Activated CD4-positive, alpha-beta T cell treated with anti-CD3 and anti-CD28 coated beads, Interleukin-2, amount 10 ng/mL, durations not matched to agents 24 days and 14 days (primary cell): ENCODE measurements around the gene KIAA0753. TPM values are rescaled to one million over a fixed set of nuclear protein-coding genes. Genes with fewer than 3 reads are reported as not detected.

ENCODE experiments used
- DNase-seq: peaks from one replicate; pipeline ENCODE4 v3.0.0; 2022
- H3K27ac Mint-ChIP-seq: one replicate; pipeline ENCODE4 v1.8.0; 2022; ENCODE audit warnings: mild to moderate bottlenecking, mixed read lengths
- H3K27me3 Mint-ChIP-seq: one replicate; pipeline ENCODE4 v1.8.0; 2022; ENCODE audit warnings: mixed read lengths
- H3K36me3 Mint-ChIP-seq: one replicate; pipeline ENCODE4 v1.8.0; 2022; ENCODE audit warnings: low read depth, mild to moderate bottlenecking, mixed read lengths
- H3K4me1 Mint-ChIP-seq: one replicate; pipeline ENCODE4 v1.8.0; 2021; ENCODE audit warnings: mixed read lengths
- H3K4me3 Mint-ChIP-seq: one replicate; pipeline ENCODE4 v1.8.0; 2022; ENCODE audit warnings: mild to moderate bottlenecking, moderate library complexity, mixed read lengths
- H3K9me3 Mint-ChIP-seq: one replicate; pipeline ENCODE4 v1.8.0; 2021; ENCODE audit warnings: mixed read lengths
- intact Hi-C: fragments of 100-400 bp; cut with micrococcal nuclease; formaldehyde crosslinking; loops from one replicate; pipeline ENCODE4 v1.15.1; 2023
- total RNA-seq: library from RNA; stranded (reverse); gene quantifications from 2 replicates; pipeline ENCODE4 v1.2.3, GENCODE V29; 2022

KIAA0753 gene
- total RNA-seq, 1 donor from 2014 or later: 23.9 TPM

DNA sequence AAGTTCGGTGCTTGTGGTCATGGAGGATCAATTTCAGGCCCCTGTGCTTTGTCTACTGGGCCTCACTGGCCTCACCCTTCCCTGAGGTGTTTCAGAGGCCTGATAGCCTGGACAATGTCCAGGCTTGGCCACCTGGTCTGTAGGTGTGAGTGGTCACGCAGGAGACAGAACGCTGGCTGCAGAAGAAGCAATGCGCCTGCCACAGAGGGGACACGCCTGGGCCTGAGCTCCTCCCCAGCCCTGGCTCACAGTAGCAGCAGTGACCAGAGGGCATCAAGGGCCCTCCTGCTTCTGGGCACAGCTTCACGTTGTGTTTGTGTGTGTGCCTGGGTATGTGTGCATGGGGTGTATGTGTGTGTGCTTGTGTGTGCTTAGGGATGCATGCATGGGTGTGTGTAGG, 82.2 kb downstream of the KIAA0753 start:
- intact Hi-C loops: no loop called here
- peaks cover 7% of the 10 kb centered on the region for H3K4me1 Mint-ChIP-seq
- peaks cover 49% of the 10 kb centered on the region for H3K27me3 Mint-ChIP-seq
- H3K4me3 Mint-ChIP-seq: no peak overlapping the region
- no peaks in the 10 kb centered on the region for H3K36me3 Mint-ChIP-seq
- H3K9me3 Mint-ChIP-seq: no peaks in the 10 kb centered on the region
- no peak for DNase-seq
- no peak overlapping the region for H3K27ac Mint-ChIP-seq

DNA sequence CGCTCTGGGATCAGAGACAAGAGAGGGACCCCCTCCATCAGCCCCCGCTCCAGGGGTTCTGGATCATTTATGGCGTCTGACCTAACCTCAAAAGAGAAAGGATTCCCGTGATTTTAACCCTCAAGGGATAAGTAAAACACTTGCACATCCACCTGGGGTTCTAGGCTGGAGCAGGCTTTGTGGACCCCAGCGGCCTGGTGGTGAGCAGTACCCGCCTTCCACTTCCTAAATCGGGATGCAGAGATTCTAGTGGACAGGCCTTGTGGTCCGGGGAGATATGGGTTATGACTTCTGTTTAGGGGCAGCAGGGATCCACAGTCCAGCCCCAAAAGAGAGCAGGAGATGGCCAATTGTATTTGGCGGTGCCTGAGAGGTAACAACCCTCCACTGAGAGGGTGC, 83.5 kb downstream of the KIAA0753 start:
- Mint-ChIP-seq H3K4me1 (peaks cover 7% of the 10 kb centered on the region), H3K36me3 (no peaks in the 10 kb centered on the region), H3K27me3 (peaks cover 54% of the 10 kb centered on the region), H3K27ac (no peak overlapping the region), H3K9me3 (no peaks in the 10 kb centered on the region), H3K4me3 (no peak overlapping the region)
- no peak for DNase-seq
- intact Hi-C loops: no loop called here

DNA sequence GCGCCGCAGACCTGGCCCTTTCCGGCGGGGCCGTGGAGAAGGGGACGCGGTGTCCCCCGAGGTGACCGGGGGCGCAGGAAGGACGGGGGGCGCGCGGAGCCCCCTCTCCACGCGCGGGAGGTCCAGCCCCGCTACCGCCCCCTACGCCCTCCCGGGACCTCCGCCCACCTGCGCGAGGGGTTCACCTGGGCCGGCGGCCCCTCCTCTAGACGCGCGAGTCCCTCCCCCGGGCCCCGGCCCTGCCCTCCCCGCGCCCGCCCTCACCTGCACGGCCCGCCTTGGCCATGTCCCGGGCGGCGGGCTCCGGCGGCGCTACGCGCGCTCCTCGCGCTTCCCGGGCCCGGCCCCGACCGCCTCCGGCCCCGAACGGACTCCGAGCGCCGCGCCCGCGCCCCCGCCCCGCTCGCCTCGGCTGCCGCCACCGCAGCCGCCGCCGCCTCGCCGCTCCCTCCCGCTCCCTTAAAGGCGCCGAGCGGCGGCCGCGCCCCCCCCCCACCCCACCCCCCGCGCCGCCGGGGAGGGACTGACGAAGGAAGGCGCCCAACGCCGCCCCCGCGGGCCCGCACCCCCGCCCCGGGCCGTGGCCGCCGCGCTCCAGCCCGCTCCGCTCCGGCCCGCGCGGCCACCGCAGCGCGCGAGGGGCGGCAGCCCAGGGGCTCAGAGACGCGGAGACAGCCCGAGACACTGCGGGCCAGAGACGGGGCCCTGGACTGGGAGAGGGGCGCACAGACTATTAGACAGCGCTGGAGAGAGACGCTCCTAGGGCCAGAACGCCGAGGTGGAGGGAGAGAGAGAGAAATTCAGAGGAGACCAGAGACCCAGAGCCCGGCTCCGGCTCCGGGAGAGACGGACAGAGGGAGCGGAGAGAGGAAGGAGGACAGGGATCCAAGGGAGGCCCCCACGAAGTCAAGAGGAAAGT, 84.1 kb downstream of the KIAA0753 start, which contains the start of gene PITPNM3:
Gene PITPNM3, minus strand, starts transcription at position 435 of the 919 bp plus-strand sequence. Its CDS starts 149 bp downstream, at position 286.
- intact Hi-C loops: no loop called here
- Mint-ChIP-seq H3K4me1 (peaks cover 7% of the 10 kb centered on the region), H3K9me3 (no peaks in the 10 kb centered on the region), H3K27me3 (peaks cover 54% of the 10 kb centered on the region), H3K27ac (no peak within 1 kb of the TSS), H3K36me3 (no peaks in the 10 kb centered on the region), H3K4me3 (peak within 1 kb of the TSS; percentile 72)
- DNase-seq: no peak

DNA sequence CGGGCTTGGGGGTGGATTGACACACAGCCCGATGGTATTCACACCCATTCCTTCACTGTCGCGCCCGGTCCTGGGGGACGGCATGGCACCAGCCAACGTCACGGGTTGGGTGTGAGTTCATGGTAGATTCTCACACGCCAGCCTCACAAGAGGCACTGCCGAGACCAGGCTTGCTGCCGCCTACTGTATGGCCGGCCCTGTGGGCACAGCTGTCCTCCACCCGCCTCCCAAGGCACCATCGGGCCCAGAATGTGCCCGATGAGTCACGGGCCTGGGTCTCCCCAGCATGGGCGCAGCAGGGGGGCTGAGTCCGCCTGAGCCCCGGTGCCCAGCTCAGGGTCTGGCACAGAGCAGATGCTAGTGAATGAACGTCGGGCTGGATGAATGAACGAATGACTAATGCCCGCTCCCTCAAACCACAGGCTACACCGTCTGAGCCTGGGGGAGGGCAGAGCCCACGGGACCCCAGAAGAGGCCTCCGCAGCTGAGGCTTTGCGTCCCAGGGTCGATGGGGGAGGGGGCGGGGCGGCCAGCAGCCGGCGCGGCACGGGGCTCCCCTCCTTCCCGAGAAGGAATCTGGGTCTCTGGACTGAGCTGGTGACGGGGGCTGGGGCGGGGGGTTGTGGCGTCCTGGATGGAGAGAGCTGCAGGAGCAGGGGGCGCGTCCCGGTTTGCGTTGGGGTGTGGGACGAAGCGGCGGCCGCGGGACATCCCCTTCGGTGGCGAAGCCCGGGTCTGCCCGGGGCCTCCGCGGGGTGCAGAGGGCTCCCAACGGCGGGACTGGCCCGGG, 85.0 kb downstream of the KIAA0753 start:
- DNase-seq: no peak
- Mint-ChIP-seq H3K9me3 (no peaks in the 10 kb centered on the region), H3K27ac (no peak overlapping the region), H3K4me3 (peak overlapping the region; percentile 72), H3K27me3 (peaks cover 53% of the 10 kb centered on the region), H3K4me1 (peaks cover 7% of the 10 kb centered on the region), H3K36me3 (no peaks in the 10 kb centered on the region)
- intact Hi-C loops: no loop called here

DNA sequence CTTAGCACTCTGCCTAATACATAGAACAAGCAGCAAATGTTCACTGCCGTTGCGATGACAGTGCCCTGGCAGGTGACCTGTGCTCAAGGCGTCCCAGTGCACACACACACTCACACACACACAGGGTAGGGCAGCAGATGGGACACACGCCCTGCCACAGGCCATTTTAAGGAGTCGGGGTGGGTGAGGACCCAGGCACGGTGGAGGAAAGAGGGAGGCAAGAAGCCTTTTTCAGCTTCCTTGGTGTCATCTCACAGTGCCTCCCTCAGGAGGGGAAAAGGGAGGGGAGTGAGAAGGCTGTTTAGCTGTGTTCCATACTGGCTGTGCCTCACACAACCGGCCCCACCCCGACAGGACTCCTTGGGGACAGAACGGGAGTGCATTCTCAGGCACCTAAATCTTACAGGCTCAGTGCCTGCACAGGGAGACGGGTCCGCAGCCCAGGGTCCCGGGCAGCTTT, 85.6 kb downstream of the KIAA0753 start:
- no peaks in the 10 kb centered on the region for H3K36me3 Mint-ChIP-seq

DNA sequence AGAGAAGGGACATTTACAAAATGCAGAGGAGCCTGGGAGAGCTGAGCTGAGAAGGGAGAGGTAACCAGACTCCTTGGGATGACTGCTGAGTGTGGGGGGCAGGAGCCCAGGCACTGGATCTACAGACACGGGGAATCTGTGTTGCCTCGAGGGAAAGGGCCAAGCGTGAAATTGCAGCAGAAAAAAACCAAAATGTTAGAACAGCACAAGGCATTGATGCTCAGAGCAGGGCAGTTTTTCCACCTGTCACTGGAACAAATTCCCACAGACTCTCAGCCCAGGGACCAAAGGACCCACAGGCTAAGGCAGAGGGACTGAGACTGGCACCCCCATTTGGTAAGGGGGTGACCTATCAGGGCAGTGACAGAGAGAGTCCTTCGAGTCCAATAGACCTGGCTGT, 86.2 kb downstream of the KIAA0753 start:
- no peaks in the 10 kb centered on the region for H3K9me3 Mint-ChIP-seq
- H3K27me3 Mint-ChIP-seq: peaks cover 46% of the 10 kb centered on the region
- no peak for DNase-seq
- peak overlapping the region; percentile 34 for H3K4me3 Mint-ChIP-seq
- peaks cover 7% of the 10 kb centered on the region for H3K4me1 Mint-ChIP-seq
- H3K36me3 Mint-ChIP-seq: no peaks in the 10 kb centered on the region
- intact Hi-C loops: no loop called here
- H3K27ac Mint-ChIP-seq: no peak overlapping the region

More for the DNA sequence above, 85.6 kb downstream of the KIAA0753 start:
- Mint-ChIP-seq H3K4me3 (peak overlapping the region; percentile 34), H3K27me3 (peaks cover 47% of the 10 kb centered on the region), H3K9me3 (no peaks in the 10 kb centered on the region), H3K4me1 (peaks cover 7% of the 10 kb centered on the region), H3K27ac (peak overlapping the region; percentile 25)
- DNase-seq: no peak
- intact Hi-C loops: no loop called here

DNA sequence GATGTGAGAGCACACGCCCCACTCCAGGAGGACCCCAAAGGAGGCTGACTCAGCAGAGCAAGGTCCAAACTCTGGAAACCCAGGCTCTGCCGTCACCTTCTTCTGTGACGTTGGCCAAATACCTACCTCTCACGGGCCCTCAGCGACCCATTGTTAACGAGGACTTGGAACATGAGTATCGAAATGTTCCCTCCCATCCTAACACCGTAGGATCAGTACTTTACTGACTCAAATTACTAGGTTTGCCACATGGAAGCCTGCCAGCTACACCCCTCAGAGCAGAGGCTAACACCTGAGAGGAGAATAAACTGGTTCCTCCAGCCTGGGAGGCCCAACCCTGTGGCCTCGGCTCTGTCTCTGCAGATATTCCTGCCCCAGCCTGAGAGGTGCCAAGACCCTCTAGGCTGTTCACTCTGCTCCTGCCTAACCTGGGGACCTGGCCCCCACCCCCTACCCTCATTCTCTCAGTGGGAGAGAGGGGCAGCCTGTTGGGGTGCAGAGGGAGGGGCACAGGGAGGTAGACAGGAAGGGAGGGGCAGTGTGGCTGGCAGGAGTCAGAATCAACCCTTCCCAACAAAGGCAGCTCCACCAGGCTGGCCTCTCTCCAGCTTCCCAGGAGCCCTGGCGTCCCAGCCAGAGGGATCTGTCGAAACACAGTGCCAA, 88.5 kb downstream of the KIAA0753 start:
- Mint-ChIP-seq H3K4me1 (peaks cover 20% of the 10 kb centered on the region), H3K9me3 (no peaks in the 10 kb centered on the region), H3K4me3 (no peak overlapping the region), H3K36me3 (no peaks in the 10 kb centered on the region), H3K27ac (no peak overlapping the region), H3K27me3 (peaks cover 32% of the 10 kb centered on the region)
- intact Hi-C loops: no loop called here
- DNase-seq: no peak

DNA sequence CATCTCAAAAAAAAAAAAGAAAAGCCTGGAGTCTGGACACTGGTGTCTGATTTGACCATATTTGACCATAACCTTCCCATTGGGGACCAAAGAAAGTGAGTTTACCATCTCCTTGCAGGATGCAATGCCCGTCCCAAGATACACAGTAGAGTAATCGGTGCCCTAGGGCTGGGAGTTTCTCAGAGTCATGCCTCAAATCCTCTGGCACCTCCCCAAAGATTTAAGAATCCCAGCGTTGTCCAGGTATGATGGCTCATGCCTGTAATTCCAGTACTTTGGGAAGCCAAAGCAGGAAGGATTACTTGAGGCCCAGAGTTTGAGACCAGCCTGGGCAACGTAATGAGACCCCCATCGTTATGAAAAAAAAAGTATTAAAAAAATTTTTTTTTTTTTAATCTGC, 89.2 kb downstream of the KIAA0753 start:
- H3K27me3 Mint-ChIP-seq: peaks cover 28% of the 10 kb centered on the region
- H3K27ac Mint-ChIP-seq: no peak overlapping the region
- H3K4me1 Mint-ChIP-seq: peaks cover 20% of the 10 kb centered on the region
- no peaks in the 10 kb centered on the region for H3K9me3 Mint-ChIP-seq
- DNase-seq: no peak
- H3K4me3 Mint-ChIP-seq: no peak overlapping the region
- intact Hi-C loops: no loop called here
- no peaks in the 10 kb centered on the region for H3K36me3 Mint-ChIP-seq

DNA sequence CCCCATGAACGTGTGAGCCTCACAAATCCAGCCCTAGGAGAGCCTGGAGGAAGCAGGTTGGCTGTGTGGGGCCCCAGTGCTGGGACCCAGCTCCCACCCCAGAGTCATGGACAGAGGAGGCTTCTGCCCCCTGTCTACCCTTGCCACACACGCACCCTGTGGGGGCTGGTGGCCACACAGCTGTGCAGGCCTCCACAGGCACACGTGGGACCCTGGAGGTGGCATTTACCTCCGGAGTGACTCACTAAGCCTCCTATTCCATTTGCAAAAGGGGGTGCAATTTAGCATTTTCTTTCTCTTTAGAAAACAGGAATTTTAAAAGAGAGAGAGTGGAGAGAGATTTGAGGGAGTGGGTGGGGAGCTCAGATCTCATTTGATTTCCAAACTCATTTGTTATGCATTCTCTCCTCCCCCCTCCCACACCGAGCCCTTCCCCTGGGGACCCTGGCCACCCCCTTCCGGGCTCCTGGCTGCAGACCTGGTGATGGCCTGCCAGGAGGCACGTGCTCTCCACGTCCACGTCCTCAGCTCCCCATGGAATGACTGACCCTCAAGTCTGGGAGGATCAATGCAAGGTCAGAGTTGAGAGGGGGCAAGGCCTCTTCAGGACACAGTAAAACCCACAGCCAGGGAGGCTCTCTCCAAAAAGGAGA, 91.0 kb downstream of the KIAA0753 start:
- Mint-ChIP-seq H3K4me3 (no peak overlapping the region), H3K27me3 (peaks cover 18% of the 10 kb centered on the region), H3K9me3 (no peaks in the 10 kb centered on the region), H3K4me1 (peaks cover 12% of the 10 kb centered on the region), H3K36me3 (no peaks in the 10 kb centered on the region), H3K27ac (no peak overlapping the region)
- intact Hi-C loops: no loop called here
- DNase-seq: no peak

DNA sequence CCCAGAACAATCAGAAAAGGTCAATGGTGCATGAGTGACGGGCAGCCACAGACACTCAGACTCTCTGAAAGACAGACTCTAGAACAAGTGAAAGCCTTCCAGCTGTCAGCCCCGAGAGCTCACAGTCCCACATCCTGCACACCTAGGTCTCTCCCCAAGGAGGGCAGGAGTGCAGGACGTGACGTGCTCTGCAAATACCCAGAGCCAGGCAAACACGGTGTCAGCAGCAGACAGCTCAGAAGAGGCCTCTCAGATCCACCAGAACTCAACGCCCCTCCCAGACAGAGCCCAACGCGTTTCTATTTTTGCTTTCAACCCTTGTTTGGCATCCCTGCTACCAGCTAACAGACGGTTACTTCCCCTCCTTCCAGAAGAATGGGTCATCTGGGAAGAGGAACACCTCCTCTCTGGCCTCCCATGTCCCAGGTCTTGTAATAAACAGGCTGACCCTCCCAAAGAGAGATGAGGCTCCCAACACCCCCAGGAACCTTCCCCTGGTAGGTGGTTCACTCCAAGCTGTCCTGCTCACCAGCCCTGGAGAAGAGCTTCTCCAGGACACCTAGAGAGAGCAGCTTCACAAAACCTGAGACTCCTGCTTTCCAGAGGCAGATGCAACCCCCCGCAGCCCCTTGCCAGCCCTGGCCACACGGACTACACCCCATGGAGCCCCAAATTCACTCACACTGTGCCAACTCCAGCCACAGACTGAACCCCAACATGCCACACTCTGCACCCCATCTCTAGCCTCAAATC, 91.8 kb downstream of the KIAA0753 start:
- Mint-ChIP-seq H3K27ac (peak overlapping the region; percentile 30), H3K4me1 (peaks cover 12% of the 10 kb centered on the region), H3K36me3 (no peaks in the 10 kb centered on the region), H3K27me3 (peaks cover 10% of the 10 kb centered on the region), H3K9me3 (no peaks in the 10 kb centered on the region), H3K4me3 (peak overlapping the region; percentile 66)
- intact Hi-C loops: no loop called here
- peak; percentile 83 for DNase-seq

DNA sequence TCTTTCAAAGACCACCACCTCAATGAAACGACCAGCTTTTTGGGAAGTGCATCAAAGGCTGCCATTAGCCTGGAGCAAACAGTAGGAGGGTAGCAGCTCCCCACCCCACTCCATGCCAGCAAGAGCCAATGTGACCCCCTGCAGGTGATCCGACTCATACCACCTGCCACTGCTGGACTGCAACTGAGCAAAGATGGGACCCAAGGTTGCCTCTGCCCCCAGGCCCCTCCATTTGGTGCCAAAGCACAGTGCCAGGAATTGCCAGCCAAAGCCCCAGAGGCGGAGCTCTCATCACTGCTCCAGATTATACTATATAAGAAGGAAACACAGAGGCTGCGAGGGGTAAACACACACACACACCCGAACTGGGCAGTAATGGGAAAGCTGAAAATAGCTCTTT, 92.5 kb downstream of the KIAA0753 start:
- Mint-ChIP-seq H3K27ac (no peak overlapping the region), H3K9me3 (no peaks in the 10 kb centered on the region), H3K4me3 (peak overlapping the region; percentile 66), H3K36me3 (no peaks in the 10 kb centered on the region), H3K4me1 (peaks cover 12% of the 10 kb centered on the region), H3K27me3 (peaks cover 3% of the 10 kb centered on the region)
- intact Hi-C loops: no loop called here
- DNase-seq: no peak

DNA sequence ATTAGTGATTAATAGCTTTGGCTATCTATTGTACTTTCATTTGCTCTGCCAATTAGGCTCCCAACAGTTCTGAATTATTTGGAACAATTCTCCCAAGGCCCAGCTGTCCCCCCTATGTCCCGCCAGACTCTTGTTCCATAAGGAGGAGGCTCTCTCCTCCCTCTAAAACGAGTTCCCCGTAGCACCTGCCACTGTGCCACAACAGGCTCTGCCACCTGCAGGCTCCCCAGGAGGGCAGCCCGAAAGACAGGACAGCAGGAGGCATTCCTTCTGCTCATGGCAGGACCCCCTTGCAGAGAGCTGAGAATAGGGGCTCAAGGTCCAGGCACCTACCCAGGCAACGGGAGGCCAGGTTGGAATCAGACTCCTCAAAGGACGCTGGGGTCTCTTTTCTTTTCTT, 93.2 kb downstream of the KIAA0753 start:
- DNase-seq: no peak
- intact Hi-C loops: no loop called here
- H3K27me3 Mint-ChIP-seq: peaks cover under 1% of the 10 kb centered on the region
- H3K27ac Mint-ChIP-seq: no peak overlapping the region
- H3K36me3 Mint-ChIP-seq: no peaks in the 10 kb centered on the region
- no peak overlapping the region for H3K4me3 Mint-ChIP-seq
- H3K9me3 Mint-ChIP-seq: no peaks in the 10 kb centered on the region
- peaks cover 12% of the 10 kb centered on the region for H3K4me1 Mint-ChIP-seq
